ENCODE results near the gene RNF44.

RNF44 gene

GRCh38 chr5:176529116-176529740 lies 8.0 kb downstream of the RNF44 start:
- DNase-seq (ENCODE audit: low read depth, low spot score), result no peak
- no peak overlapping the region for H3K4me3 ChIP-seq
- H3K9ac ChIP-seq (ENCODE audit: insufficient read length), result no peak overlapping the region
- TF ChIP-seq EZH2 (IDR thresholded peaks at IDR 0.05) (no peak), FOXP2 (optimal IDR thresholded peaks at IDR 0.05; ENCODE audit: control extremely low read depth, extremely low read length, insufficient read depth) (no peak)
- no peaks in the 10 kb centered on the region for H3K9me3 ChIP-seq (ENCODE audit: low read depth, low read length)
- peaks cover 53% of the 10 kb centered on the region for H3K36me3 ChIP-seq (ENCODE audit: insufficient read depth, low read length)
- H3K27ac ChIP-seq, result no peak overlapping the region

DNA sequence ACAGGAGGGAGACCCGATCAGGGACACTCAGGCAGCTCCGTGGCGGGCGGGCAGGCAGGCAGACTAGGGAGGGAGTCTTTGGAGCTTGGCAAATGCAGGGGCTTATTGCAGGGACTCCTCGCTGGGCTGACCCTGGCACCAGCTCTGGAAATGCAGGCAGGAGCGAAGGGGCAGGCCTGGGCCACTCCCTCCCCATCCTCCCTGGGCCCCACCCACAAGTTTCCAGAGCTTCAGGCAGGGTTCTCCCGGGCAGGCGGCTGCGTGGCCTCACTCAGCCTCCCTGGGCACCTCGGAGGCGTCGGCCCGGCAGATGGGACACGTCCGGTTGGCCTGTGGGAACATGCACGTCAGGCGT lies 8.5 kb downstream of the RNF44 start:
- Histone ChIP-seq H3K9ac (ENCODE audit: insufficient read length) (no peak overlapping the region), H3K27ac (no peak overlapping the region), H3K9me3 (ENCODE audit: low read depth, low read length) (no peaks in the 10 kb centered on the region), H3K36me3 (ENCODE audit: insufficient read depth, low read length) (peaks cover 53% of the 10 kb centered on the region), H3K4me3 (no peak overlapping the region)
- no peak for DNase-seq (ENCODE audit: low read depth, low spot score)
- TF ChIP-seq POLR2AphosphoS5 (IDR thresholded peaks at IDR 0.05; ENCODE audit: borderline replicate concordance, low read depth, low read length) (no peak), FOXP2 (optimal IDR thresholded peaks at IDR 0.05; ENCODE audit: control extremely low read depth, extremely low read length, insufficient read depth) (no peak), EZH2 (IDR thresholded peaks at IDR 0.05) (no peak)

DNA sequence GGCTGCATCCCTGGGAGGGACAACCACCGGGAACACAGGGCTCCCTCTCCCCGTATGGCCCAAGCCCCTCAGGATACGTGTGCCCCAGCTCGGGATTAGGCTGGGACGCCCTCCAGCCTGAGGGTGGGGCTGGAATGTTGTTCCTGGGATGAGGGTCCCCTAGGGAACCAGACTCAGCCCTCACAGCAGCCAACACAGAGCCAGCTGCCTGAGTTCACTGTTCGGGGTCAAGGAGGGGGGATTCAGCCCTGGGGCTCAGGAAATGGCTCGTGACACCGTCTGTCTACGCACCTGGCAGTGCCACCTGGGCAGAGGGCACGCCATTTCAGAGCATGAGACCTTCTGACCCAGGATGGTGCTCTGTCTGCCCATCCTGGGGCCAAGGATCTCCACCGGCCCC lies 8.9 kb downstream of the RNF44 start:
- Histone ChIP-seq H3K9me3 (ENCODE audit: low read depth, low read length) (no peaks in the 10 kb centered on the region), H3K36me3 (ENCODE audit: insufficient read depth, low read length) (peaks cover 53% of the 10 kb centered on the region), H3K27ac (no peak overlapping the region), H3K9ac (ENCODE audit: insufficient read length) (no peak overlapping the region), H3K4me3 (no peak overlapping the region)
- TF ChIP-seq FOXP2 (optimal IDR thresholded peaks at IDR 0.05; ENCODE audit: control extremely low read depth, extremely low read length, insufficient read depth) (no peak), POLR2AphosphoS5 (IDR thresholded peaks at IDR 0.05; ENCODE audit: borderline replicate concordance, low read depth, low read length) (no peak), EZH2 (IDR thresholded peaks at IDR 0.05) (no peak)
- DNase-seq (ENCODE audit: low read depth, low spot score), result no peak

- no peak overlapping the region for H3K4me3 ChIP-seq
Measured at GRCh38 chr5:176527246-176528222, 9.7 kb downstream of the RNF44 start.

DNA sequence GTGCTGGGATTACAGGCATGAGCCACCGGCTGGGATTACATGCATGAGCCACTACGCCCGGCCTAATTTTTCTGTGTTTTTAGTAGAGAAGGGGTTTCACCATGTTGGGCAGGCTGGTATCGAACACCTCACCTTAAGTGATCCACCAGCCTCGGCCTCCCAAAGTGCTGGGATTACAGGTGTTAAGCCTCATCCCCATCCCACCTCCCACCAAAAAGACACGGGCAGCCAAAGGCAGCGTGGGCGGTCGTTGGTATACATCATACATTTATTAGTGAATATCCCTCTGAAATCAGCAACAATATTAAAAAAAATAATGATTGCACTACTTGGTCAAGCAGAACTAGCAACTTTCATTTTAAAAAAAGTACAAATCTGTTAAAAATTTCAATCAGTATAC lies 10.7 kb downstream of the RNF44 start:
- TF ChIP-seq FOXP2 (optimal IDR thresholded peaks at IDR 0.05; ENCODE audit: control extremely low read depth, extremely low read length, insufficient read depth) (no peak), POLR2AphosphoS5 (IDR thresholded peaks at IDR 0.05; ENCODE audit: borderline replicate concordance, low read depth, low read length) (no peak), EZH2 (IDR thresholded peaks at IDR 0.05) (no peak)
- H3K4me3 ChIP-seq, result no peak overlapping the region
- no peak for DNase-seq (ENCODE audit: low read depth, low spot score)
- H3K9ac ChIP-seq (ENCODE audit: insufficient read length), result no peak overlapping the region
- H3K36me3 ChIP-seq (ENCODE audit: insufficient read depth, low read length), result peaks cover 38% of the 10 kb centered on the region
- H3K27ac ChIP-seq, result no peak overlapping the region
- H3K9me3 ChIP-seq (ENCODE audit: low read depth, low read length), result no peaks in the 10 kb centered on the region

More at GRCh38 chr5:176527246-176528222, 9.7 kb downstream of the RNF44 start:
- Histone ChIP-seq H3K9me3 (ENCODE audit: low read depth, low read length) (no peaks in the 10 kb centered on the region), H3K9ac (ENCODE audit: insufficient read length) (no peak overlapping the region), H3K36me3 (ENCODE audit: insufficient read depth, low read length) (peaks cover 47% of the 10 kb centered on the region), H3K27ac (no peak overlapping the region)
- TF ChIP-seq FOXP2 (optimal IDR thresholded peaks at IDR 0.05; ENCODE audit: control extremely low read depth, extremely low read length, insufficient read depth) (no peak), POLR2AphosphoS5 (IDR thresholded peaks at IDR 0.05; ENCODE audit: borderline replicate concordance, low read depth, low read length) (no peak; the same call in 1 of the 2 replicates), EZH2 (IDR thresholded peaks at IDR 0.05) (no peak)
- DNase-seq (ENCODE audit: low read depth, low spot score), result no peak

DNA sequence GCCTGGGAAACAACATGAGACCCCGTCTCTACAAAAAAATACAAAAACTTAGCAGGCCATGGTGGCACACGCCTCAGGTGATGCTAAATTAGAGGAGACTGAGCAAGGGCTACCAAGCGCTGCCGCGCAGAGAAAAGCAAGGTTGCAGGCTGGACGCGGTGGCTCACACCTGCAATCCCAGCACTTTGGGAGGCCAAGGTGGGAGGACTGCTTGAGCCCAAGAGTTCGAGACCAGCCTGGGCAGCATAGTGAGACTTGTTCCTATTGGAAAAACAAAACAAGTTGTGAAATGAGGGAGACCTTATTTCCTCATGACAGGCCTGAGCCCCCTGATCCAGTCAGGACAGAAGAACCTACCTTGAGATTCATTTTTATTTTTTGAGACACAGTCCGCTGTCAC lies 11.5 kb downstream of the RNF44 start:
- H3K36me3 ChIP-seq (ENCODE audit: insufficient read depth, low read length), result peaks cover 31% of the 10 kb centered on the region
- no peak overlapping the region for H3K4me3 ChIP-seq
- no peak for TF ChIP-seq POLR2AphosphoS5 (IDR thresholded peaks at IDR 0.05; ENCODE audit: borderline replicate concordance, low read depth, low read length)
- TF ChIP-seq EZH2 (IDR thresholded peaks at IDR 0.05), result no peak
- TF ChIP-seq FOXP2 (optimal IDR thresholded peaks at IDR 0.05; ENCODE audit: control extremely low read depth, extremely low read length, insufficient read depth), result no peak
- H3K9me3 ChIP-seq (ENCODE audit: low read depth, low read length), result no peaks in the 10 kb centered on the region
- DNase-seq (ENCODE audit: low read depth, low spot score), result no peak
- H3K27ac ChIP-seq, result no peak overlapping the region; the same call in 1 of the 2 replicates
- H3K9ac ChIP-seq (ENCODE audit: insufficient read length), result no peak overlapping the region

DNA sequence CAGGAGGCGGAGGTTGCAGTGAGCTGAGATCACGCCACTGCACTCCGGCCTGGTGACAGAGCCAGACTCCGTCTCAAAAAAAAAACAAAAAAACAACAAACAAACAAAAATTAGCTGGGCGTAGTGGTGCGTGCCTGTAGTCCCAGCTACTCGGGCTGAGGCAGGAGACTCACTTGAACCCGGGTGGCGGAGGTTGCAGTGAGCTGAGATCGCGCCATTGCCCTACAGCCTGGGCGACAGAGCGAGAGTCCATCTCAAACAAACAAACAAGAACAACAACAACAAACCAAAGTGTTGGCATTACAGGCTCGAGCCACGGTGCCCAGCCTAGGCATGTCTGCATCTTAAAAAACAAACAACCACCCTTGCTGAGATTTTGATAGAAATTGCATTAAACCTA lies 12.2 kb downstream of the RNF44 start:
- TF ChIP-seq EZH2 (IDR thresholded peaks at IDR 0.05) (no peak), POLR2AphosphoS5 (IDR thresholded peaks at IDR 0.05; ENCODE audit: borderline replicate concordance, low read depth, low read length) (no peak), FOXP2 (optimal IDR thresholded peaks at IDR 0.05; ENCODE audit: control extremely low read depth, extremely low read length, insufficient read depth) (no peak)
- H3K4me3 ChIP-seq, result no peak overlapping the region
- peaks cover 25% of the 10 kb centered on the region for H3K36me3 ChIP-seq (ENCODE audit: insufficient read depth, low read length)
- H3K9me3 ChIP-seq (ENCODE audit: low read depth, low read length), result no peaks in the 10 kb centered on the region
- no peak overlapping the region for H3K27ac ChIP-seq
- no peak overlapping the region for H3K9ac ChIP-seq (ENCODE audit: insufficient read length)
- DNase-seq (ENCODE audit: low read depth, low spot score), result no peak

DNA sequence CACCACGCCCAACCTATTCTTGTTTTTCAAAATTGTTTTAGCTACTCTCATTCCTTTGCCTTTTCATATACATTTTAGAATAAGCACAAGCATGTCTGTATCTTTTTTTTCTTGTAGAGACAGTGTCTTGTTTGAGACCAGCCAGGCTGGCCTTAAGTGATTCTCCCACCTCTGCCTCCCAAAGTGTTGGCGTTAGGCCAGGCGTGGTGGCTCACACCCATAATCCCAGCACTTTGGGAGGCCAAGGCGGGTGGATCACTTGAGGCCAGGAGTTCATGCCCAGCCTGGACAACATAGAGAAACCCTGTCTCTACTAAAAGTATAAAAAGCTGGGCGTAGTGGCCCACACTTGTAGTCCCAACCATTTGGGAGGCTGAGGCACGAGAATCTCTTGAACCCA lies 13.1 kb downstream of the RNF44 start:
- H3K36me3 ChIP-seq (ENCODE audit: insufficient read depth, low read length), result peaks cover 18% of the 10 kb centered on the region
- DNase-seq (ENCODE audit: low read depth, low spot score), result no peak
- no peaks in the 10 kb centered on the region for H3K9me3 ChIP-seq (ENCODE audit: low read depth, low read length)
- no peak overlapping the region for H3K9ac ChIP-seq (ENCODE audit: insufficient read length)
- no peak for TF ChIP-seq FOXP2 (optimal IDR thresholded peaks at IDR 0.05; ENCODE audit: control extremely low read depth, extremely low read length, insufficient read depth)
- no peak for TF ChIP-seq EZH2 (IDR thresholded peaks at IDR 0.05)
- no peak for TF ChIP-seq POLR2AphosphoS5 (IDR thresholded peaks at IDR 0.05; ENCODE audit: borderline replicate concordance, low read depth, low read length)
- no peak overlapping the region for H3K27ac ChIP-seq
- H3K4me3 ChIP-seq, result no peak overlapping the region

Measured in SK-N-MC (cell line).